ENCODE results near the gene RHOD.

DNA sequence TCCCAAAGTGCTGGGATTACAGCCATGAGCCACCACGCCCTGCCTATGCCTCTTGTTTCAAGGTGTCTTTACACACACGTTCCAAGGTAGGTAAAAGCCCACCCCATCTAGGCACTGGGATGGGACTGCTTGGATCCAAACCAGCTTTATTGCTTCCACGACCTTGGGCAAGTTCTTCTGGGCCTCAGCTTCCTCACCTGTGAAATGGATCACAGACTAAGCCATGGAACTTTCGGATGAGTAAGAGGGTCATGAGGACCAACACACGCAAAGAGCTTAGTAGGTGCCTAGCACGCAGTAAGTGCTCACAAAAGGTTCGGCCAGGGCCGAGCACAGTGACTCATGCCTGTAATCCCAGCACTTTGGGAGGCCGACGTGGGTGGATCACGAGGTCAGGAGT, 15.6 kb downstream of the RHOD start:
- TF ChIP-seq, protein P1, sequence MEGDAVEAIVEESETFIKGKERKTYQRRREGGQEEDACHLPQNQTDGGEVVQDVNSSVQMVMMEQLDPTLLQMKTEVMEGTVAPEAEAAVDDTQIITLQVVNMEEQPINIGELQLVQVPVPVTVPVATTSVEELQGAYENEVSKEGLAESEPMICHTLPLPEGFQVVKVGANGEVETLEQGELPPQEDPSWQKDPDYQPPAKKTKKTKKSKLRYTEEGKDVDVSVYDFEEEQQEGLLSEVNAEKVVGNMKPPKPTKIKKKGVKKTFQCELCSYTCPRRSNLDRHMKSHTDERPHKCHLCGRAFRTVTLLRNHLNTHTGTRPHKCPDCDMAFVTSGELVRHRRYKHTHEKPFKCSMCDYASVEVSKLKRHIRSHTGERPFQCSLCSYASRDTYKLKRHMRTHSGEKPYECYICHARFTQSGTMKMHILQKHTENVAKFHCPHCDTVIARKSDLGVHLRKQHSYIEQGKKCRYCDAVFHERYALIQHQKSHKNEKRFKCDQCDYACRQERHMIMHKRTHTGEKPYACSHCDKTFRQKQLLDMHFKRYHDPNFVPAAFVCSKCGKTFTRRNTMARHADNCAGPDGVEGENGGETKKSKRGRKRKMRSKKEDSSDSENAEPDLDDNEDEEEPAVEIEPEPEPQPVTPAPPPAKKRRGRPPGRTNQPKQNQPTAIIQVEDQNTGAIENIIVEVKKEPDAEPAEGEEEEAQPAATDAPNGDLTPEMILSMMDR (IDR thresholded peaks at IDR 0.05; ENCODE audit: insufficient read depth, low read depth, low read length): no peak
- TF ChIP-seq EZH2 (IDR thresholded peaks at IDR 0.05; ENCODE audit: insufficient read depth, low read length): no peak

Data from astrocyte (in vitro differentiated cells and primary cell).